ENCODE measurements around the gene NBPF11.
"Not testable (repeated sequence)": the region's sequence is repeated elsewhere in the genome, so short reads cannot be mapped to it uniquely, and the experiment has no call there.

NBPF11 gene

GRCh38 chr1:148150945-148151344, 1.1 kb downstream of the NBPF11 start:
- not testable (repeated sequence) for DNase-seq (ENCODE audit: low read depth)

- DNase-seq (ENCODE audit: low read depth), result not testable (repeated sequence)
These were observed 2.1 kb downstream of the NBPF11 start for GRCh38 chr1:148150014-148150413.

GRCh38 chr1:148149050-148149815, 2.8 kb downstream of the NBPF11 start:
- not testable (repeated sequence) for DNase-seq (ENCODE audit: low read depth)

DNA sequence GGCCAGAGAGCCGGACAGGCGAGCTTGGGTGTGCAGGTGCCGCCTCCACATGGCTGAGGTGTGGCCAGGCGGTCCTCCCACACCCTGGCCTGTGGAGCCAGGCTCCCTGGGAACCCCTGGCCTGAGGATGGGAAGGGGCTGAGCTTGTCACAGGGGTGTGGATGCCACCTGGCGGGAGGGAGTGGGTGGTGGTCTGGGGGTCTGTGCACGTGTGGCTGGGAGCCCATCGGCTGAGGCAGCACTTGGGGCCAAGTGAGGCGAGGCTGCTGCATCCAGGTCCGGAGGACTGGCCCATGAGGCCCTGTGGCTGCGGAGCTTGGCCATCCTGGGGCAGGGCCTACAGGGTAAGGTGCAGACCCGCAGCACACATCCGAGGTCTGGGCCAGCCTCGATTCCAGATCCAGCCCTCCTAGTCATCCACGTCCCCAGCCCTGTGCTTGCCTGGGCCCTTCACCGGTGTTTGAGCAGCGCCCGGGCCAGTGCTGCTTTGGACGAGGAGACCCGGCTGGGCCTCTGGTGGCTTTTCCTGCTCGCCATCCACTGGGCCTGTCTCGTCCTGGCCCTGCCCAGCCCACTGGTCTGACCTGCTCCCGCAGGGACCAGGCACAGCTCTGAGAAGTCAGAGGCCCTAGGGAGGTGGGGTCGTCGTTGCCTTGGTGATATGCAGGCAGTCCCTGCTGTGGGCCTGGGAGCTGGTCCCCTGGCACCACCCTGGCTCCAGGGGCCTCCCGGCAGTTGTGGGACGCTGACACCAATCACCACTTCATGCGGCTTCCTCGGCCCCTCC, 4.8 kb downstream of the NBPF11 start:
- not testable (repeated sequence) for DNase-seq (ENCODE audit: low read depth)

DNA sequence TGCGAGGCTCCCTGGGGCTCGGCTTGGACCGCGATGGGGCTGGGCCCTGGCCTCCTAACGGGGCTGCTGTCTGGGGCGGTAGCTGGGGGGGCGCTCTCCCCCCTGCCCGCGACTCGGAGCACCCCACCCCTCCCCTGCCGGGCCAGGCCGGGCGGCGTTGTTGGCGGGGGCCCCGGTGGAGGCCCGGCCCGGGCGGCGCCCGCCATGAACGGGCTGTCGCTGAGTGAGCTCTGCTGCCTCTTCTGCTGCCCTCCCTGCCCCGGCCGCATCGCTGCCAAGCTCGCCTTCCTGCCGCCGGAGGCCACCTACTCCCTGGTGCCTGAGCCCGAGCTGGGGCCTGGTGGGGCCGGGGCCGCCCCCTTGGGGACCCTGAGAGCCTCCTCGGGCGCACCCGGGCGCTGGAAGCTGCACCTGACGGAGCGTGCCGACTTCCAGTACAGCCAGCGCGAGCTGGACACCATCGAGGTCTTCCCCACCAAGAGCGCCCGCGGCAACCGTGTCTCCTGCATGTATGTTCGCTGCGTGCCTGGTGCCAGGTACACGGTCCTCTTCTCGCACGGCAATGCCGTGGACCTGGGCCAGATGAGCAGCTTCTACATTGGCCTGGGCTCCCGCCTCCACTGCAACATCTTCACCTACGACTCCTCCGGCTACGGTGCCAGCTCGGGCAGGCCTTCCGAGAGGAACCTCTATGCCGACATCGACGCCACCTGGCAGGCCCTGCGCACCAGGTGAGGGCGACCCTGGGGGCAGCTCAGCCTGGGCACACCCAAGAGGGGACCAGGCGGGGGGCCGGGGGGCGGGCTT, 5.7 kb downstream of the NBPF11 start:
- DNase-seq (ENCODE audit: low read depth), result not testable (repeated sequence)

DNA sequence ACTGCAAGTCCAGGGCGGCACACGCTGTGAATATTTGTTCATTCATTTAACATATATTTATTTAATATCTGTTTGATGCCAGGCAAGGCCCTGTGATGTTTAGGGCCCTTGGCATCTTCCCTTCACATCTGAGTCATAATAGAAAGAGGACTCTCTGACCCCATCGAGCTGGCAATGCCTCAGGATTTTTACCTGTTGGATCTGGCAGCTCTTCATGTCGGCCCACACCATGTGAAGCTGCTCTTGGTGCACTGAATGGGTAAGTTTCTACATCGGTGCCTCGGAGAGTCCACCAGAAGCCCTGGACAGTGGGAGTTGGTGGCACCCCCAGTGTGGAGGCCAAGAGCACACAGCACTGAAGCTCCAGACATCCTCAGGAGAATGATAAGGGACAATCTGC, 8.9 kb downstream of the NBPF11 start:
- DNase-seq (ENCODE audit: low read depth), result not testable (repeated sequence)

GRCh38 chr1:148141936-148142335, 10.1 kb downstream of the NBPF11 start:
- not testable (repeated sequence) for DNase-seq (ENCODE audit: low read depth)

GRCh38 chr1:148138606-148139005, 13.5 kb downstream of the NBPF11 start:
- DNase-seq (ENCODE audit: low read depth), result not testable (repeated sequence)

GRCh38 chr1:148122341-148122740, 29.7 kb downstream of the NBPF11 start:
- not testable (repeated sequence) for DNase-seq (ENCODE audit: low read depth)

DNA sequence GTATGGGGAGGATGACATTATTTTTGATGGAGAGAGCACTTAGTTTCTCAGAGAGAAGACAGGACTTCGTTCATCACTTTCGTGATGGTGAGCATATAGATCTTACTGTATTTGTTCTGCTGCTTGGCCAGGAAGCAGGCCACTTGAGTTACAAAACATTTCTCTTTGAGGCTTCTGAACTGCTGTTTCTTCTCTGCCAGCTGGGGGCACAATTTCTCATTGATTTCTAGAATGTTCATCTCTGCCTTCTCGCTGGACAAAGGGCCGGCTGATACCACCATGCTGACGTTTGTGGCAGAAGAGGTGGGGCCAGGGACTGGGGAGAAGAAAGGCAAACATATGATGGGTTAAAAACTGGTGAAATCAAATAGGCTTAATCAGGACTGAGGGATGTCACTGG, 31.7 kb downstream of the NBPF11 start:
- not testable (repeated sequence) for DNase-seq (ENCODE audit: low read depth)

- not testable (repeated sequence) for DNase-seq (ENCODE audit: low read depth)
These were observed 56.3 kb downstream of the NBPF11 start for GRCh38 chr1:148095732-148096131.

DNA sequence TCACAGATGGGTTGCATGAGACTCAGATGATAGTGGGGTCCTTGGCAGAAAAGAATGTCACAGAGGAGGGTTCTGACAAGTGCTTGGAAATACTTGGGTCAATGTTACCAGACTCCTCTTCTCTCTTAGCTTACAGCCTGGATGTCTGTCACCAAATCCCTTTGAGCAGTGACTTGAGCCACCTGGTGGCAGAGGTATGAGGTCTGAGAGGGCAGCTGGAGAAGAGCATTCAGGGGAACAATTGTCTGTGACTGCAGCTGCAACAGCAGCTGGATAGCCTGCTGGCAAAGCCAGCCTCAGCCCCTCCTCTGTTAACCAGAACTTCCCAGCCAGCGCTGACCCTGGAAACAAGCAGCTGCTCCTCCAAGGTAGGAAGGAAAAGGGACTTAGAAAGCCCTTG, 65.9 kb downstream of the NBPF11 start:
- not testable (repeated sequence) for DNase-seq (ENCODE audit: low read depth)

- DNase-seq (ENCODE audit: low read depth), result not testable (repeated sequence)
These were observed 70.9 kb downstream of the NBPF11 start for GRCh38 chr1:148081205-148081604.

DNA sequence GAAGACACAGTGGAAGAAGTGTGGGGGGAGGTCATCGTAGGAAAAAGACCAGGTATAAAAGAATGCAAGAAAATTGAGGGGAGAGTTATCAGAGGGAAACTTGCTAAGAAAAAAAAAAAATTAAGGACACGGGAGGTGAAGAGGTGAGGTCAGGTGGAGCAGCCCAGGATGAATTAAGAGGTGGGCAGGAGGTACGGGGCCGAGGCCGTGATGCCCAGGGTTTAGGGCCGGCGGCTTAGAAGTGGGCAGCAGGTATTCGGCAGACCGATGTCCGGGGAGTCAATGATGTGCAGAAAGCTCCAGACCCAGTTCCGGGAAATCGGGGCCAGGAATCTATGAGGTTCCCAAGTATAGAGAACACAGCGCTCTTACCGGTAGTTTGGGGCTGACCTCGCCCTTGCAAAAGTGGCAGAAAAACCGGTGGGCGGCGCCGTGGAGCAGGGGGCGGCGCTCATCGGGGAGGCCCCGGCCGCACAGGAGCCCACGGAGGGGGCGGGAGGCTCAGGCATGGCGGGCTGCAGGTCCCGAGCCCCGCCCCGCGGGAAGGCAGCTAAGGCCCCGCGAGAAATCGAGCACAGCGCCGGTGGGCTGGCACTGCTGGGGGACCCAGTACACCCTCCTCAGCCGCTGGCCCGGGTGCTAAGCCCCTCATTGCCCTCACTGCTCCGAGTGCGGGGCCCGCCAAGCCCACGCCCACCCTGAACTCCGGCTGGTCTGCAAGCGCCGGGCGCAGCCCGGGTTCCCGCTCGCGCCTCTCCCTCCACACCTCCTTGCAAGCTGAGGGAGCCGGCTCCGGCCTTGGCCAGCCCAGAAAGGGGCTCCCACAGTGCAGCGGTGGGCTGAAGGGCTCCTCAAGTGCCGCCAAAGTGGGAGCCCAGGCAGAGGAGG, 73.2 kb downstream of the NBPF11 start:
- DNase-seq (ENCODE audit: low read depth), result not testable (repeated sequence)

GRCh38 chr1:148078090-148078489, 74.0 kb downstream of the NBPF11 start:
- DNase-seq (ENCODE audit: low read depth), result not testable (repeated sequence)

- DNase-seq (ENCODE audit: low read depth), result not testable (repeated sequence)
These were observed 74.6 kb downstream of the NBPF11 start for GRCh38 chr1:148077458-148077857.

DNA sequence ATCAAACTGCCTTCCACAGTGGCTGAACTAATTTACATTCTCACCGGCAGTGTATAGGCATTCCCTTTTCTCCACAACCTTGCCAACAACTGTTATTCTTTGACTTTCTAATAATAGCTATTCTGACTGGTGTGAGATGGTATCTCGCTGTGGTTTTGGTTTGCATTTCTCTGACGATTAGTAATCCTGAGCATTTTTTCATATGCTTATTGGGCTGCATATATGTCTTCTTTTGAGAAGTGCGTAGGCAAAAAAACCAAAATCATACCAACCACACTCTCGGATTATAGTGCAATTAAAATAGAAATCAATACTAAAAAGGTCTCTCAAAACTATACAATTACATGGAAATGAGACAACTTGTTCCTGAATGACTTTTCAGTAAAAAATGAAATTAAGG, 78.7 kb downstream of the NBPF11 start:
- DNase-seq (ENCODE audit: low read depth), result not testable (repeated sequence)

DNA sequence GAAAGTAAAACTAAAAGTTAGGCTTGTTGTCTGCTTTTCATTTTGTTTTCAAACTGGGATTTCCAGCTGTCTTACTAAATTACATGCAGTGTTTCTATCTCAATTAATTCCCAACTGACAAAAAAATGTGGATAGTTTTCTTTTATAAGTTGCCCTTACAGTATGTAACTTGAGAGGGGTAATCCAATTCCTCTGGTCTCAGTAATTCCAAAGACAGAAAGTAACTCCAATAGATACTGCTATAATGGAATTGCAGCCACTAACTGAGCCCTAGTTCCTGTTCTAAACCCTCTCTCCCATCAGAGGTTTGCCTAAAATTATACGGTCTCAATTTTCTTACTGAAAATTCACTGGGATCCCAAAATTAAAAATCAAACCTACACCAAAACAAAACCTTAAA, 83.5 kb downstream of the NBPF11 start:
- not testable (repeated sequence) for DNase-seq (ENCODE audit: low read depth)

GRCh38 chr1:148068201-148068600, 83.9 kb downstream of the NBPF11 start:
- DNase-seq (ENCODE audit: low read depth), result not testable (repeated sequence)

DNA sequence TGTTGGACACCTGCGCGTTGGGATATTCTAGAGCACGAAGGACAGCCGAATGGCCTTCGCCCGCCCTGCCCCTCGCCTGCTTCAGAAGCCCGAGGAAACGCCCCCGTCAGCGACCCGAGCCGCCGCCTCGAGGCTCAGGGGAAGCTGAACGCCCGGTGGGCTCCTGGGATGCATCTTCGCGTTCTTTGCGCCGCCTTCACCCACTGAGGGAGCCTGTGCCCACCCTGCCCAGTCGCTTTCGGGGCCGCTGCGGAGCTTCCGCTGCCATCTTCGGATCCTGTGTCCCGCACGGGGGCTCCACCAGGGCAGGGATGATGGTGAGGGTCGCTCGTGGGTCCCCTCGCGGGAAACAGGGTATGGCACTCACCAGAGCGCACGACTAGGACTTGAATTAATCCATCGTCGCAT, 91.8 kb downstream of the NBPF11 start:
- not testable (repeated sequence) for DNase-seq (ENCODE audit: low read depth)

- peak; percentile 7 for DNase-seq (ENCODE audit: low read depth)
These were observed 94.7 kb downstream of the NBPF11 start for GRCh38 chr1:148057384-148057783.
